Activated CD4-positive, alpha-beta memory T cell treated with anti-CD3 and anti-CD28 coated beads for 36 hours (primary cell): ENCODE results near the gene RNF123. TPM values are rescaled to one million over a fixed set of nuclear protein-coding genes. Genes with fewer than 3 reads are reported as not detected.
"Not testable (repeated sequence)": the region's sequence is repeated elsewhere in the genome, so short reads cannot be mapped to it uniquely, and the experiment has no call there.

Experiments used
- CTCF ChIA-PET: fragments of 350-600 bp; sonication (Branson Sonifier 250); formaldehyde crosslinking; loops from one replicate; lab custom pipeline; 2021; ENCODE audit warnings: antibody characterized with exemption, inconsistent platforms; lab: Charles Lee
- POLR2A ChIA-PET: fragments of 350-600 bp; sonication (Branson Sonifier 250); formaldehyde crosslinking; loops from one replicate; lab custom pipeline; 2021; ENCODE audit warnings: antibody characterized with exemption; lab: Charles Lee
- DNase-seq: peaks from one replicate; pipeline ENCODE4 v3.0.0-alpha.2; 2020
- H3K27ac Mint-ChIP-seq: one replicate; pipeline ENCODE4 v1.8.0; 2021; ENCODE audit warnings: mixed read lengths
- H3K27me3 Mint-ChIP-seq: one replicate; pipeline ENCODE4 v1.8.0; 2021; ENCODE audit warnings: mixed read lengths
- H3K36me3 Mint-ChIP-seq: one replicate; pipeline ENCODE4 v1.8.0; 2021; ENCODE audit warnings: mixed read lengths
- H3K4me1 Mint-ChIP-seq: one replicate; pipeline ENCODE4 v1.8.0; 2021; ENCODE audit warnings: low read depth, mixed read lengths
- H3K4me3 Mint-ChIP-seq: one replicate; pipeline ENCODE4 v1.8.0; 2021; ENCODE audit warnings: mild to moderate bottlenecking, mixed read lengths
- H3K9me3 Mint-ChIP-seq: one replicate; pipeline ENCODE4 v1.8.0; 2021; ENCODE audit warnings: mixed read lengths
- intact Hi-C: fragments of 100-400 bp; cut with micrococcal nuclease; formaldehyde crosslinking; loops from one replicate; pipeline ENCODE4 v1.15.1; 2023
- total RNA-seq, 2 experiments: library from RNA; stranded (reverse); gene quantifications; one replicate each; pipeline ENCODE4 v1.2.3, GENCODE V29; 2021

Gene RNF123
- total RNA-seq, 2 experiments from 2014 or later = 21.0 to 29.7 TPM

DNA sequence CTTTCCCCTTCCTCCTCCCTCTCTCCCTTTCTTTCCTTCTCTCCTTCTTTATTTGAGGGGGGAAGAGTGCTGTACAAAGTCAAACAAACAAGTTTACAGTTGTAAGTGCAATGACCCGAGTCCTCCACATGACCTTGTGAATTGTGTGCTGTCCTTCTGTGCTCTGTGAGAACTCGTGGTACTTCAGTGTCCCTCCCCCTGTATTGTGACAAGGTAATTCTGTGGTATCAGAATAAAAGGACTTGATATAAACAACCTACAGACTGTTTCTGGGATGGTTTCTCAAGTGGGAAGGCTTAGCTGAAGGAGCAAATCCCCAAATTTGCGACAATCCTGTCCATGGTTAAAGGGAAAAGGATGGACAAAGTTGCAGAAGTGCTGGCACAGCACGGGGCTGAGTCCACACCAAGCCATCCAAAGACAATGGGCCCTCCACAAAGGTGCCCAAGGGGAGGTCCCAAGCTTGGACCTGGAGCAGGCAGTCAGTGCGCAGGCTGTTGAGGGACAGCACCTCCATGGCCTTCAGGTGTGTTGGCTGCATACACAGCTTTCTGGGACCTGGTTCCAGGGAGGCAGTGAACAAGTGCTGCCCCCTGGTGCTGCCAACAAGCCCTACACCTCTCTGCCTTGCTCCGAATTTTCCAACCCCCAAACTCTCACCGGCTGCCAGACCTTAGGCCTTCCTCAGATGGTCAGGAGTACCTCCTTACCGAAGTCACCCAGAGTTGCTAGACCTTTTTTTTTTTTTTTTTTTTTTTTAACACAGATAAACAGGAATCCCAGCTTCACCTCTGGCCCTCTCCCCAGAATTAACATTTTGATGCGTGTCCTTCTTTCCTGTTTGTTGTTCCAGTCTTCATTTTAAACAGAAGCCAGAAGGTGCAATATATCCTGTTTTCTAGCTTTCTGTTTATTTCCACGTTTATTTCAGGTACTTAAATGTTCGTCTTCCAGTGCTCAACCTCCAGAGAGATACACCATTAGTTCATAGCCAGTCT, 17.8 kb upstream of the RNF123 start:
- Mint-ChIP-seq H3K4me3 (peak overlapping the region; percentile 64), H3K27me3 (no peaks in the 10 kb centered on the region), H3K27ac (peak overlapping the region; percentile 67), H3K9me3 (no peaks in the 10 kb centered on the region), H3K4me1 (peaks cover 28% of the 10 kb centered on the region), H3K36me3 (peaks cover 4% of the 10 kb centered on the region)
- peak; percentile 84 for DNase-seq
- intact Hi-C loops = loop anchor here (1.0 to 5.0 kb wide), 4 partner anchors 105 to 569 kb away; partner anchors contain the start of gene QARS1
- ChIA-PET CTCF (interaction anchor here (0.6 to 5.4 kb wide), 23 partner anchors 9 to 256 kb away, joined by 3 to 308 read pairs (median 4); partner anchors contain the start of gene BSN), POLR2A (interaction anchor here (1.1 to 2.1 kb wide), 2 partner anchors 132 kb away, joined by 6 to 18 read pairs; no protein-coding TSS in a partner anchor)

DNA sequence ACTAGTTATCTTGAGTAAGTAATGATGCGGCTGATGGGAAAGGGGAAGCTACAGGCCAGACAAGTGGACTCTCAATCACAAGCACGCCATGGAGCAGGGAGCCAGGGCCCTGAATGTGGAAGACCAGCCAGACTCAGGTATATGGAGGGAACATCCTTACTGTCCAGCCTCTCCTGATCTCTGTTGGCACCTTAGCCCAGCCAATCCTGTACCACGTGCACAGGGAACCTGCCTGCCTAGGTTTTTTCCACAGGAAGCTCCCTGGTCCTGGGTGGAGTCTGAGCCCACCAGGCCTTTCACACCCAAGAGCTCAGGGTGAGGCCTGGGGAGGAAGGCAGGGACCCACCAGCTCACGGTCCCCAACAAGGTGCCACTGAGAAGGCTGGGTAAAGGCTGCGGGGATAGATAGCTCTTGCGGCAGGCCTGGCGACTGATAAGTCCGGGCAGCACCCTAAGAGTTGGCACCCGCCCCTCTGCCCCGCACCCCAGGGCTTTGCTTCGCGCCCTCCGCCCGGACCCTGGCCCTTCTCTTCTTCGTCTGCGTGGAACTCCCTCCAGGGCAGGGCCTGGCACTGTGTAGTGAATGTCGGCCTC, 16.1 kb upstream of the RNF123 start:
- peak overlapping the region; percentile 93 for H3K4me3 Mint-ChIP-seq
- intact Hi-C loops = loop anchor here (5.0 kb wide), 2 partner anchors 256 to 571 kb away; partner anchors contain the start of gene QARS1
- no peaks in the 10 kb centered on the region for H3K27me3 Mint-ChIP-seq
- H3K9me3 Mint-ChIP-seq = no peaks in the 10 kb centered on the region
- peaks cover 11% of the 10 kb centered on the region for H3K36me3 Mint-ChIP-seq
- CTCF ChIA-PET = interaction anchor here (0.6 to 5.4 kb wide), 5 partner anchors 29 to 135 kb away, joined by 3 to 308 read pairs (median 4); partner anchors contain the start of gene BSN
- POLR2A ChIA-PET = interaction anchor here (0.6 to 2.1 kb wide), 5 partner anchors 112 to 651 kb away, joined by 3 to 18 read pairs (median 3); partner anchors contain the start of genes NDUFAF3 and USP4
- H3K4me1 Mint-ChIP-seq = peaks cover 32% of the 10 kb centered on the region
- peak overlapping the region; percentile 97 for H3K27ac Mint-ChIP-seq
- DNase-seq = no peak

DNA sequence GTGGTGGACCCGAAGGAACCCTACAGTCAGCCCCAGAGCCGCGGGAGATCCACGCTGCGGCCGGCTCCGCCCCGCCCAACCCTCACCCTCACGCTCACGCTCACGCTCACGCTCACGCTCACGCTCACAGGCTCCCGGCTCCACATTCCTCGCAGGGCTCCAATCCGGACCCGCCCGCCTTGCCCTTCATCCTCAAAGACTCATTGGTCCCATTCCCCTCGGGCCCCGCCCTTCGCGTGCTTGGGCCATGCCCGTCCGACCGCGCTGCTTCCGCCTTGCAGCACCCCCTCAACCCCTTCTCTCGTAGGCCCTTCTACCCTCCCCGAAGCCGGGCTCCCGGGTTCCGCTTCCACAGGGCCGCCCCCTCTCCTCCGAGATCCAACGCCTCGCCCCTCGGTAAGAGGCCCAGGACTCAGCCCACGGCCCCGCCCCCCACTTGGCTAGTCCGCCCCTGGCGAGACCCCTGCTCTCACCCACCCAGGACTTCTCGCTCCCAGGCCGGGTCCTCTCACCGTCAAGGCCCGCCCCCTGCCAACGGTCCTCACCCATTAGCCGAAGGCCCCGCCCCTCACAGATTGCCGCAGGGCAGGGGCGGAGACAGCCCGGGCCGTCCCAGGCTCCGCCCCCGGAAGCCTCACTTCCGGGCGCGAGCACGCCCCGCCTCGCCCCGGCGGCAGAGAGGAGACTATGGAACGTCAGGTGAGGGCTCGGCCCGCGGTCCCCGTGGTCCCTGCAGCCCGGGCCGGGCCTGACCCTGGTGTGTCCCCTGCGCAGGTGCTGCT, 15.5 kb upstream of the RNF123 start, which contains the start of gene APEH:
APEH (plus strand) TSS at position 637 of the 782 bp plus-strand sequence; CDS start at position 688, 51 bp downstream.
- Mint-ChIP-seq H3K9me3 (no peaks in the 10 kb centered on the region), H3K4me1 (peaks cover 32% of the 10 kb centered on the region), H3K4me3 (peak within 1 kb of the TSS; percentile 93), H3K27ac (peak within 1 kb of the TSS; percentile 97), H3K27me3 (no peaks in the 10 kb centered on the region), H3K36me3 (peaks cover 13% of the 10 kb centered on the region)
- ChIA-PET POLR2A (interaction anchor here (1.3 to 2.1 kb wide), 2 partner anchors 134 to 334 kb away, joined by 3 to 18 read pairs; partner anchors contain the start of gene USP4), CTCF (interaction anchor here (0.6 to 5.4 kb wide), 2 partner anchors 120 to 136 kb away, joined by 4 to 308 read pairs; partner anchors contain the start of gene BSN)
- DNase-seq = peak; percentile 99
- intact Hi-C loops = loop anchor here (1.0 to 5.0 kb wide), 5 partner anchors 15 to 572 kb away; partner anchors contain the start of genes DAG1, MST1, QARS1 and RNF123

DNA sequence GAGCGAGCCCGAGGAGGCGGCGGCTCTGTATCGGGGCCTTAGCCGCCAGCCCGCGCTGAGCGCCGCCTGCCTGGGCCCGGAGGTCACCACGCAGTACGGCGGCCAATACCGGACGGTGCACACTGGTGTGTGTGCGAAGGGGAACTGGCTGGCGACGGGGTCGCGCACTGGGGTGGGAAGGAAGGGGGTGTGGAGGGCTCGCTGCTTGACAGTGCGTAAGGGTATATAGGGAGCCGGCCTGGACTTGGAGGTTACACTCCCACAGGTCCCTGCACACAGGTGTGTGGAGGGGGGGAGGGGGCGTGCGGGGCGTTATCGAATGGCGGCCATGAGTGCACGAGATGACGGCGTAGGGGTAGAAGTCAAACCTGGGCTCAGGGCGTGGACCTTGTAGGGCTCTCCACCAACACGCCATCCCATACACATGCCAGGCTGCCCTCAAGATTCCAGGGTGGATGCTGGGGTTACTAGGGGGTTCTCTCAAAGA, 14.8 kb upstream of the RNF123 start:
- H3K27ac Mint-ChIP-seq = peak overlapping the region; percentile 13
- CTCF ChIA-PET = interaction anchor here (1.5 kb wide), 1 partner anchor 135 kb away, joined by 7 read pairs; no protein-coding TSS in a partner anchor
- H3K27me3 Mint-ChIP-seq = no peaks in the 10 kb centered on the region
- H3K4me3 Mint-ChIP-seq = peak overlapping the region; percentile 93
- no peaks in the 10 kb centered on the region for H3K9me3 Mint-ChIP-seq
- peaks cover 13% of the 10 kb centered on the region for H3K36me3 Mint-ChIP-seq
- intact Hi-C loops = loop anchor here (1.0 to 5.0 kb wide), 5 partner anchors 15 to 572 kb away; partner anchors contain the start of genes DAG1, MST1, QARS1 and RNF123
- DNase-seq = no peak
- POLR2A ChIA-PET = no interaction called here
- H3K4me1 Mint-ChIP-seq = peaks cover 32% of the 10 kb centered on the region

DNA sequence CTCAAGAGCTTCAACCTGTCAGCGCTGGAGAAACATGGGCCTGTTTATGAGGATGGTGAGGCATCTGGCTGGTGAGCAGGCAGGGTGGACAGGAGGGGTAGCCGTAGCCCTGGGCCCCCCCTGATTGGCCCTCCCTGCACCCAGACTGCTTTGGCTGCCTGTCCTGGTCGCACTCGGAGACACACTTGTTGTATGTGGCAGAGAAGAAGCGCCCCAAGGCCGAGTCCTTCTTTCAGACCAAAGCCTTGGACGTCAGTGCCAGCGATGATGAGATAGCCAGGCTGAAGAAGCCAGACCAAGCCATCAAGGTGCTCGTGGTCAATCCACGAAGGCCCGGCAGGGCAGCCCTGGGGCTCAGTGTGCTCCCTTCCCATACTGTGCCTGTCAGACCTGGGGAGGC, 13.4 kb upstream of the RNF123 start:
- no peaks in the 10 kb centered on the region for H3K27me3 Mint-ChIP-seq
- POLR2A ChIA-PET = no interaction called here
- no peak overlapping the region for H3K27ac Mint-ChIP-seq
- H3K4me3 Mint-ChIP-seq = no peak overlapping the region
- H3K36me3 Mint-ChIP-seq = peaks cover 18% of the 10 kb centered on the region
- DNase-seq = no peak
- CTCF ChIA-PET = interaction anchor here (1.5 kb wide), 1 partner anchor 136 kb away, joined by 7 read pairs; no protein-coding TSS in a partner anchor
- intact Hi-C loops = loop anchor here (2.0 kb wide), 2 partner anchors 49 to 205 kb away; partner anchors contain the start of gene DAG1
- no peaks in the 10 kb centered on the region for H3K9me3 Mint-ChIP-seq
- H3K4me1 Mint-ChIP-seq = peaks cover 32% of the 10 kb centered on the region

DNA sequence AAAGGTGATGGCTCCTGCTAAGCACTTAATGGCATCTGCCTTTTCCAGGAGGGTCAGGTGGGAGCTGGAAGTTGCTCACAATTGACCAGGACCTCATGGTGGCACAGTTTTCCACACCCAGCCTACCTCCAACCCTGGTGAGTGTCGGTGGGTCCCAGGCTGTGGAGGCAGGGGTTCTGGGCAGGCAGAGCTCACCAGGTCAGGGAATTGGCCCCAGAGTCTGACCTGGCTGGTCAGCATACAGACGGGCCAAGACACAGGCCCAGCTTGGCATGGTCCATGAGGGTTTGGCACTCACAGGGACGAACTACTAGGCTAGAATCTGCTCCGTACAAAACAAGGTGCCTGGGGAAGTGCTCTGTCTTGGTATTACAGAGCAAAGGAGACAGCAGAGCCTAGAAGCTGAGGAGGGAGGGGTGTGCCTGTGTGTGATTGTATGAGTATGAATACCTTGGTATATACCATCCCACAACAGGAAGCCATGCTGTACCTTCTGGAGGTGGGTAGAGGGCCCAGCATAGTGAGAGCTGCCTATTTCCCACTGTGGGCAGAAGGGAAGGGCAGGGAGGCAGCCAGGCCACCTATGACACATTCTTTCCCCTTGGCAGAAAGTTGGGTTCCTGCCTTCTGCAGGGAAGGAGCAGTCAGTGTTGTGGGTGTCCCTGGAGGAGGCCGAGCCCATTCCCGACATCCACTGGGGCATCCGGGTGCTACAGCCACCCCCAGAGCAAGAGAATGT, 8.7 kb upstream of the RNF123 start:
- intact Hi-C loops = no loop called here
- POLR2A ChIA-PET = no interaction called here
- no peak for DNase-seq
- Mint-ChIP-seq H3K4me3 (no peak overlapping the region), H3K27ac (no peak overlapping the region), H3K36me3 (peaks cover 32% of the 10 kb centered on the region), H3K9me3 (no peaks in the 10 kb centered on the region), H3K4me1 (peaks cover 16% of the 10 kb centered on the region), H3K27me3 (no peaks in the 10 kb centered on the region)
- CTCF ChIA-PET = interaction anchor here (0.9 kb wide), 1 partner anchor 9 kb away, joined by 3 read pairs; no protein-coding TSS in a partner anchor

DNA sequence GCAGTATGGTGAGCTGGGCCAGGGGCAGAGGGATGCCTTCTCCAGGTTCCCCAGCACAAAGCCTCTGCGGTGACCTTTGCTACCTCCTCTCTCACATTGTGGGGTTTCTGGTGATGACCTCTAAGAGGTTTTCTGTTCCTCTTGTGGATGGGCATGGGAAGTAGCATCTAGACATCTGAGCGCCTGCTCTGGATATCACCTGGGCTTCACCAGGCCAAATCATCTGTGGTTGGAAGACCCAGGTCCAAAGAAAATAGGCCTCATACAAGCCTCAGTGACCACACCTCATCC, 8.2 kb upstream of the RNF123 start:
- no peak overlapping the region for H3K4me3 Mint-ChIP-seq
- no peaks in the 10 kb centered on the region for H3K27me3 Mint-ChIP-seq
- POLR2A ChIA-PET = no interaction called here
- H3K36me3 Mint-ChIP-seq = peaks cover 29% of the 10 kb centered on the region
- H3K4me1 Mint-ChIP-seq = peaks cover 12% of the 10 kb centered on the region
- DNase-seq = no peak
- intact Hi-C loops = no loop called here
- H3K9me3 Mint-ChIP-seq = no peaks in the 10 kb centered on the region
- H3K27ac Mint-ChIP-seq = no peak overlapping the region
- CTCF ChIA-PET = interaction anchor here (0.9 kb wide), 1 partner anchor 9 kb away, joined by 3 read pairs; no protein-coding TSS in a partner anchor

DNA sequence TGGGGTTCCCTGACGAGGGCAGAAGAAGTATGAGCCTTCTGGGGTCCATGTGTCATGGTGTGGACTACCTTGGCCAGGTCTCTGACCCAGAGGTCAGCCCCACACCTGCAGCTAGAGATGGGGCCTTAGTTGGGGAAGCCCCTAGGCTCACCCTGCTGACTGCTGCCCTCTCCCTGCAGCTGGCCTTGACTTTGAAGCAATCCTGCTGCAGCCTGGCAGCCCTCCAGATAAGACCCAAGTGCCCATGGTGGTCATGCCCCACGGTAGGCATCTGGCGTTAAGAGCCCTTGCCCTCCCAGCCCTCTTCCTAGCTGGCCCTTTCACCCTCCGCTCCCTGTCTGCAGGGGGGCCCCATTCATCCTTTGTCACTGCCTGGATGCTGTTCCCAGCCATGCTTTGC, 7.8 kb upstream of the RNF123 start:
- Mint-ChIP-seq H3K4me3 (no peak overlapping the region), H3K36me3 (peaks cover 28% of the 10 kb centered on the region), H3K27ac (no peak overlapping the region), H3K27me3 (no peaks in the 10 kb centered on the region), H3K9me3 (no peaks in the 10 kb centered on the region), H3K4me1 (peaks cover 10% of the 10 kb centered on the region)
- CTCF ChIA-PET = interaction anchor here (0.9 kb wide), 1 partner anchor 10 kb away, joined by 3 read pairs; no protein-coding TSS in a partner anchor
- POLR2A ChIA-PET = no interaction called here
- intact Hi-C loops = no loop called here
- no peak for DNase-seq

DNA sequence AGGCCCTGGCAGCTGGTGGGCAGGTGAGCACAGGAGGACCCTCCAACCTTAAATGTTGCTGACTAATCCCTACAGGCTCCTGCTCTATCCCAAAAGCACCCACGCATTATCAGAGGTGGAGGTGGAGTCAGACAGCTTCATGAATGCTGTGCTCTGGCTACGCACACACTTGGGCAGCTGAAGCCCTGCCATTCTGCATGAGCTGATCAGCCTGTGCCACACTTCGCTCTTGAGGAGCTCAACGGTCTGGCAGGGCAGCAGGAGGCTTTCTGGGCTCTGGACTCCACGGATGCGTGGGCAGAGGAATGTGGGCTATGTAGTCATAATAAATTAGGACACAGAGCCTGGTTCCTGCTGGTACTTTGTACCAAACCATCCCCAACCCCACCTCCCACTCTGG, 6.2 kb upstream of the RNF123 start:
- no peak for DNase-seq
- peaks cover 1% of the 10 kb centered on the region for H3K27me3 Mint-ChIP-seq
- ChIA-PET POLR2A (no interaction called here), CTCF (no interaction called here)
- intact Hi-C loops = no loop called here
- H3K27ac Mint-ChIP-seq = no peak overlapping the region
- no peaks in the 10 kb centered on the region for H3K9me3 Mint-ChIP-seq
- H3K4me1 Mint-ChIP-seq = peaks cover 9% of the 10 kb centered on the region
- H3K36me3 Mint-ChIP-seq = peaks cover 21% of the 10 kb centered on the region
- H3K4me3 Mint-ChIP-seq = no peak overlapping the region

DNA sequence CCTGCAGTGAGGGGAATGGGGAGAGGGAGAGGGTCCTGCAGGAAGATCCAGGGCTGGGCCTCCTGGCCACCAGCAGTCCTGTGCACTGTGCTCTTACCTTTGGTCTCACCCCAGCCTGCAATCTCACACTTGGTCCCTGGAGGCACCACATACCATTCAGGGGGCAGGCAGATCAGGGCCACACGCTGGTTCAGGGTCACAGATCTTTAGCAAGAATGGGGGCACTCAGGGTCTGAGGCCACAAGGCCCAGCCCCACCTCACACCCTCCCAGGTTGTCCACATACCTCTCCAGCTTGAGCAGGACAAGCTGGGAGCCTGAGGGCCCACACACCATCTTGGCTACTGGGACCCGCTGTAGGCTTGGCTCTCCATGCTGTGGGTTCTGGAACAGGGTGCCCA, 4.9 kb upstream of the RNF123 start:
- CTCF ChIA-PET, DNase-seq, H3K9me3 Mint-ChIP-seq, H3K4me3 Mint-ChIP-seq, intact Hi-C loops, H3K4me1 Mint-ChIP-seq, POLR2A ChIA-PET, H3K27me3 Mint-ChIP-seq, H3K27ac Mint-ChIP-seq: not testable (repeated sequence)
- H3K36me3 Mint-ChIP-seq = peaks cover 19% of the 10 kb centered on the region
